ENCODE measurements around the gene DLAT.
A peak's percentile ranks its signal among the peaks of the same experiment; 100 is the strongest.
"Not testable (repeated sequence)": the region's sequence is repeated elsewhere in the genome, so short reads cannot be mapped to it uniquely, and the experiment has no call there.

The DLAT gene

GRCh38 chr11:112050721-112051120 is 25.5 kb downstream of the DLAT start:
- DNase-seq = no peak

GRCh38 chr11:112051768-112052167 is 26.6 kb downstream of the DLAT start:
- no peak for DNase-seq

- DNase-seq = no peak
These were observed 32.0 kb downstream of the DLAT start for GRCh38 chr11:112057170-112057569.

GRCh38 chr11:112058103-112058502 is 32.9 kb downstream of the DLAT start:
- DNase-seq = no peak

- no peak for DNase-seq
These were observed 37.7 kb downstream of the DLAT start for GRCh38 chr11:112062923-112063322.

GRCh38 chr11:112073941-112074811 is 49.0 kb downstream of the DLAT start, which contains the start of the genes NKAPD1 and PIH1D2:
Gene NKAPD1 (plus strand): TSS chr11:112074299. CDS start chr11:112075575, 1,276 bp downstream.
Gene PIH1D2 (minus strand): TSS chr11:112074017. CDS start chr11:112073174, 843 bp downstream.
- peak; percentile 68 to 77 for DNase-seq

GRCh38 chr11:112082729-112083128 is 57.5 kb downstream of the DLAT start:
- DNase-seq = no peak

- no peak for DNase-seq
These were observed 60.7 kb downstream of the DLAT start for GRCh38 chr11:112085822-112086421.

- peak; percentile 94 to 96 for DNase-seq
These were observed 61.4 kb downstream of the DLAT start, which contains the start of the genes SDHD and TIMM8B for GRCh38 chr11:112086422-112087191. Gene SDHD (plus strand): TSS chr11:112086873. CDS start chr11:112086908, 35 bp downstream. Gene TIMM8B (minus strand): TSS chr11:112086756. CDS start chr11:112086723, 33 bp downstream.

- no peak for DNase-seq
These were observed 62.0 kb downstream of the DLAT start for GRCh38 chr11:112087212-112087611.

GRCh38 chr11:112095302-112095701 is 70.1 kb downstream of the DLAT start:
- not testable (repeated sequence) for DNase-seq

- no peak for DNase-seq
These were observed 71.0 kb downstream of the DLAT start for GRCh38 chr11:112096194-112096593.

- no peak for DNase-seq
These were observed 72.7 kb downstream of the DLAT start for GRCh38 chr11:112097734-112098528.

- no peak for DNase-seq
These were observed 75.3 kb downstream of the DLAT start for GRCh38 chr11:112100462-112100861.

GRCh38 chr11:112103446-112103845 is 78.2 kb downstream of the DLAT start:
- no peak for DNase-seq

GRCh38 chr11:112106070-112106469 is 80.9 kb downstream of the DLAT start:
- no peak for DNase-seq

Data from NCI-H1930 (cell line).